ENCODE data around the gene STX2.
A peak's percentile ranks its signal among the peaks of the same experiment; 100 is the strongest.

Gene STX2

DNA sequence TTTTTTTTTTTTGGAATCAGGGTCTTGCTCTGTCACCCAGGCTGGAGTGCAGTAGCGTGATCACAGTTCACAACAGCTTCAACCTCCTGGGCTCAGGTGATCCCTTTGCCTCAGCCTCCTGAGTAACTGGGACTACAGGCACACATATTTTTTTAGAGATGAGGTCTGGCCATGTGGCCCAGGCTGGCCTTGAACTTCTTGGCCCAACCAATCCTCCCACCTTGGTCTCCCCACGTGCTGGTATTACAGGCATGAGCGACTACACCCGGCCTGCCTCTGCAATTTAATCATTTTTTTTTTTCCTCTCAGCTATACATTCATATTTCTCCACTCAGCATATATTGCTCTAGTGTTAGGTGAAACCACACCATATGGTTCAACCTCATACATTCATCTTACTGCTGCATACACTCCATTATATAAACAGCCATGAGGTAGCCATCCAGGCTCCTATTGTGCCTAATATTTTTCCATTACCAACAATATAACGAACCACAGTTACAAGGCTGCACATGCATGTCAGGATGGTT, 7.1 kb downstream of the STX2 start:
- no peak for DNase-seq (ENCODE audit: low spot score)

DNA sequence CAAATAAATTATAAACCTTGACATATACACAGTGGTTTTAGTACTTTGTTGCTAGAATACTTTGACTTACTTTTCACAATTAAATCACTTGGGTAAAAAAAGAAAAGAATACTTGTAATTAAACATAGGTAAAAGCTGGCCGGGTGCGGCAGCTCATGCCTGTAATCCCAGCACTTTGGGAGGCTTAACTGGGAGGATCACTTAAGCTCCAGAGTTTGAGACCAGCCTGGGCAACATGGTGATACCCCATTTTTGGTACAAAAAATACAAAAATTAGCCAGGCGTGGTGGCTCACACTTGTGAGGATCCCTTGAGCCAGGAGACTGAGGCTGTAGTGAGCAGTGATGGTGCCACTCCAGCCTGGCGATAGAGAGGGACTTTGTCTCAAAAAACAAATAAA, 7.8 kb downstream of the STX2 start:
- DNase-seq (ENCODE audit: low spot score): no peak

DNA sequence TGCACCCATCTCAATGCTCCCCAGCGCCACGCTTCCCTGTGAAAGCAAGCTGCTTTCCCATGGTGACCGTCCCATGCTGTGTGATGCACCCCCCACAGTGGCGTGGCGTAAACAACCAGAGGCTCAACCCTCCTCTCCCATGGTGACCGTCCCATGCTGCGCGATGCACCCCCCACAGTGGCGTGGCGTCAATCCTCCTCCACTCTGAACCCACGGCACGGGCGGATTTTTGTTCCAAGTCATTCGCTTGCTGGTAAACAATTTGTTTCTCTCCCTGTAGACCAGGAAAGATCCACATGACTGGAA, 8.9 kb downstream of the STX2 start:
- DNase-seq (ENCODE audit: low spot score): no peak

DNA sequence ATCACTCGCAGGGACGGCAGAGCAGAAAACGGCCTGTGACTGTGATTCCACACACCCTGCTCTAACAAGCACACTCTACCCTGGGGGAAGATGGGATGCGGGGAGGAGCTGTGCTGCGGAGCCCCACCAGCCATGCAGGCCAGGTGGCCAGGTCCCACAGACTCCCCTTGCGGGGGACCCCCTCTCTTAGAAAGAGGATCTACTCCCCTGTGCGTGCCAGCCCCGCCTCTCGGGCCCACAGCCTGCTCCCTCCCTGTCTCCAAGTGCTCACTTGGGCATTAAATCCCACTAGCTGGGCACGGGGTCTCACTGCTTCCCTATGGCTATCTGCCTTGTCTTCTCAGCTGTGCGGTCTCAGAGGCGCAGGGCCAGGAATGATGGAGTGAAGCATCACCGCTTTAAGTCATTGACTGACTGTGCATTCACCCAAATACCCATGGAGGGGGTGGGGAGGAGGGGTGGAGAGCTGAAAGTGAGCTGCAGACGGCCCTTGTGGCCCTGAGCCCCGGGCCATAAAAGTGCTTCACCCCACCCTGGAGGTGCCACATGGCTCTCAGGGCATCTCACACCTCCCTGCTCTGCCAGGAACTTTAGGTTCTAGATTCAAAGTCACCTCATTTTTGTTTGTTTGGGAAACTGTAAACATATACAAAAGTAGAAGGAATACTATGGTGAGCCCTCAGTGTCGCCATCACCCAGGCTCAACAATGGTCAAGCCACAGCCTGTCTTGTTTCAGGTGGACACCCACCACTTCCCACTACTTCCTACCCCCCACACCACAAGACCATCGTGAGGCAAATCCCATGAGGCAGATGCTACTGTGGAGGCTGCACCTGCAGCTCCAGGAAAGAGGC, 9.4 kb downstream of the STX2 start:
- DNase-seq (ENCODE audit: low spot score): no peak

DNA sequence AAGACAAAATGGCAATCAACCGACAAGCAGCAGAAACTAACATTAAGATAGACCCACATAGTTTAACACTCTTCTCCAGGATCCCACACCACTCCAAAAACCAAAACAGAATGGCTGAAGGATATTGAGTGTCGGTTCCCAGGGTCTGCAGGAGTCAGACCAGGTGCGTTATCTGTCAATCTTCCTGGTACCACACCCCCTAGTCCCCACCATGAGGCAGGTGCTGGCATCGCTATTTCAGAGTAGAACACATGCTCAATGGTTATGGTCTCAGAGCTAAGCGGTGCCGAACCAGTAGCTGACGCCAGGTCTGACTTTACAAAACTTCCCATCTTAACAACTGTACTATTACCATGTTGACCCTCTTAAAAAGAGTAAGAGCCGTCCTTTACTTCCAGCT, 10.2 kb downstream of the STX2 start:
- DNase-seq (ENCODE audit: low spot score): no peak

DNA sequence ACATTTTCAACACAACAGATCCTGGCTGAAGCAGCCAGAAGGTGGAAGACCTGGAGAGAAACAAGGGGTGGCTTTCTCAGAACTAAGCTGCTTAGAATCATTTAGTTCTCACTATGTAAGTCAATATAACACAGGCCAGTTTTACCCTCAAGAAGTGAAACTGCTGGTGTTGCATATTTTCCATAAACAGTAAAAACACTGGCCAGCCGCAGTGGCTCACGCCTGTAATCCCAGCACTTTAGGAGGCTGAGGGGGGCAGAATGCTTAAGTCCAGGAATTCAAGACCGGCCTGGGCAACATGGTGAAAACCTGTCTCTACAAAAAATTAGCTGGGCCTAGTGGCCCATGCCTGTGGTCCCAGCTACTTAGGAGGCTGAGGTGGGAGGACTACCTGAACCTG, 11.6 kb downstream of the STX2 start:
- DNase-seq (ENCODE audit: low spot score): no peak

DNA sequence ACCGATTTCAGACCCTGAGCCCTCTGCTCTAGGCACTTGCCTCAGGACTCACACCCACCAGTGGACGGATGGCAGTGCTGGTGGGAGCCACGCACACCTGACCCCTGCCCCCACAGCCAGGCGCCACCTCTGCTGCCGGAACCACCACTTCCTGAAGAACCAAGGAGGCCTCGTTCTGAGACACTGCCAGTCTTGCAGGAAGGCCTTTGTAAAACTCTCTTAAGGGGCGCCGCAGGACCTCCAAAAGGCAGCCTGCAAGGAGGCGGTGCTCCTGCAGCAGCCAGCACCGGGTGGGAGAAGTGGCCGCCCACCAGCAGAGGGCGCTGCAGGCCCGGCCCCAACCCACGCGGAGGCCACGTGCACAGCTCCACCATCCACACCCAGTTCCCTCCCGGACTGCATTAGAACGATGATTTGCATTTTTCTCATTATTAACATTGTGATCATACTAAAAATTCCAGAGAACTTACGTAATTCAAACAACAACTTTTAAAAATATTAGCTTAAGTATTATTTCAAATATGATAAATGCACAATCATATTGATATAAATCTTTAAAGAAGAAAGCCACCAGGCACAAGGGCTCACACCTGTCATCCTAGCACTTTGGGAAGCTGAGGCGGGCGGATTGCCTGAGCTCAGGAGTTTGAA, 12.8 kb downstream of the STX2 start:
- peak; percentile 83 for DNase-seq (ENCODE audit: low spot score)

DNA sequence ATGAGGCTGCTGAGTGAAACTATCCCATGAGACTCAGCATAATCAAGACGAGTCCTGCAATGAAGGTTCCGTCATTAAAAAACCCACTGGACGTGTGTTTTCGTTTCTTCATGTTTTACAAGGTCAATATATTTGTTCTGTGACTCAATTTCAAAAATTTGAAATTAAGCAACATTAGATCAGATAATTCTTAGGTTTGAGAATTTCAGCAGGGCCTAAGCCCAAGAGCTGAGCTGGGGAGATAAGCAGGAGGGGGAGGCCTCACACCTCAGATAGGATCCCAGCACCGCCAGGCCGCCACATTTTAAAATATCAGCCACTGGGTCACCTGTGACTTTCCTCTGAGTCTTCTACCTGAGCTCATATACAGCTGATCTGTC, 13.3 kb downstream of the STX2 start:
- DNase-seq (ENCODE audit: low spot score): no peak

DNA sequence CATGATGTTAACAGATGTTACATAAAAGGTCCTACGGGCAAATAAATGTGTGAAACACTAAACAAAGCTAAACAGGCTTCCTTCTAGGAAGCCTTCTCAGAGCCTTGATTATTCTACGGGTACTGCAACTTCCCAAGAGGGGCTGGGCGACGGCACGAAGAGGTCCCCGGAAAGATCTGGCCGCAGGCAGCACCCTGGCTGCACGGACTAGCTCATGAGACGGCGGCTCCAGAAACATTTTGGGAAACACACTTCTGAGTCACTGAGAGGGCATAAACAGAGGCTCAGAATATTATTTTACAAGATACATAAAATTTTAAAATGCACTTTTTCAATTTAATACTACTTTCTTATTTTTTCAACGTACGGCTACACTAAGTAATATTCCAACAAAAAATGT, 19.4 kb downstream of the STX2 start:
- no peak for DNase-seq (ENCODE audit: low spot score)

DNA sequence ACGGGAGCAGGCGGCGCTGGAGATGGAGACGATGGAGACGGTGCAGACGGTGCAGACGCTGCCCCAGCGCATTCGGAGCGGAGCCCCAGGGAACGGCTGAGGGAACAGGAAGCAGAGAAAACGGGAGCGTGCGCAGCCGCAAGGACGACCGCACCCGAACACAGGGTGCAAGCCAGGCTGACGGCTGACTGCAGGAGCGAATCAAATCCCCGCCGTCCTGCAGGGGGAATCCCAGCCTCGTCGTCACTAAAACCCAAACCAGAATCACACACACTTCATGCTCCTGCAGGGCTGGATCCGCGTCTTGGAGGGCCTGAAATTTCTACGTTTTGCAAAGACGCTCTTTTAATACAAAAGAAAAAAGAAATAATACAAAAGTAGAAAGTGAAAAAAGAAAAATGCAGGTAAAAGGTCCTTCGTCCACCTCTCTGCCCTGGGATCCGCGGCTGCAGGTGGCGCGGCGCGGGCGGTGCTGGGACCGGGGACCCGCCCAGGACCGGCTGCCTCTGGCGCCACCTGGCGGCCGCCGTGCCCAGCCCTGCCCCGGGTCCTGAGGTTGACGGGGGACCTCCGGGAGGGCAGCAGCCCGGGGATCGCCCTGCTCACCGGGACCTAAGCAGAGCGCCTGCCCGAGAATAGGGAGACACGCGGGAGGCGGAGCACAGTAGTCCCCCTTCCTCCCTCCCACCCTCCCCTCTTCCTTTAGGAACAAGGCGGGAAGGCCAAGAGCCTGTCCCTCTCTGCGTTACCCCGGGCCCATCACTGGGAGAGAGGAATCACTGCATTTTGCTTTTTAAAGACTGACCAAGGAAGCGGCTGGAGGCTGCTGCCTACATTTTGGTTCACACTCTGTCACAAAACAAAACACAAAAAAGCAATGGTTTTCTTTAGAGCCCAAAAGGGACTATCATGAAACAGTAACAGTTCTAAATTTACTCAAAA, 20.1 kb downstream of the STX2 start:
- peak; percentile 79 for DNase-seq (ENCODE audit: low spot score)

DNA sequence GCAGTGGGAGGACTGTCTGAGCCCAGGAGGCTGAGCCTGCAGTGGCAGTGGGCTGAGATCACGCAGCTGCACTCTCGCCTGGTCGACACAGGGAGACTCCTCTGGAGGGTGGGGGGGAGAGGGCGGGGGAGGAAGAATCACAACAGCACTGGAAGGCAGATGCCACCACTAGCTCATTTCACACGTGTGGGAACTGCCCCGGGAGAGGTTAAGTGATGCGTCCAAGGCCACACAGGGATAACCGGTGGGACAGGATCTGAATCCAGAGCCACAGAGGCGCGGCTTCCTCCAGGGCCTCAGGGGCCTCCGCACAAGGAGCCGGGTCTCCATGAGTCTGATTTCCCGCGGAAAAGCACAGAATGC, 20.8 kb downstream of the STX2 start:
- no peak for DNase-seq (ENCODE audit: low spot score)

DNA sequence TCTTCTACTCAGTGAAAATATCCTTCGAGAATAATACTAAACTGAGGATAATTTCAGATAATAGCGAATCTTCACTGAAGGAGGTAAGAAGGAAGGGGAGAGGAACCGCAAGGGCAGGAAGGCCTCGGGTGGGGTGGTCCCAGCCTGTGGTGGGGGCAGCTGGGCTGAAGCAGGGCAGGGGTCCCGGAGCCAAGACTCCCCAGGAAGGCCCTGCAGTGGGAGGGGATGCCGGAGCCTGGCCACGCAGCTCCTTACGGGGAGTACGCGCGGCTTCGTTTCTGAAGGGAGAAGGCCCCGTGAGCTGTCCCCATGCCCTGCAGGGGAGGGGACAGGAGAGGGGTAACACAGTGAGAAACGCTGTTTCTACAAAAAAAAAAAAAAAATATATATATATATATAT, 21.2 kb downstream of the STX2 start:
- DNase-seq (ENCODE audit: low spot score): no peak

DNA sequence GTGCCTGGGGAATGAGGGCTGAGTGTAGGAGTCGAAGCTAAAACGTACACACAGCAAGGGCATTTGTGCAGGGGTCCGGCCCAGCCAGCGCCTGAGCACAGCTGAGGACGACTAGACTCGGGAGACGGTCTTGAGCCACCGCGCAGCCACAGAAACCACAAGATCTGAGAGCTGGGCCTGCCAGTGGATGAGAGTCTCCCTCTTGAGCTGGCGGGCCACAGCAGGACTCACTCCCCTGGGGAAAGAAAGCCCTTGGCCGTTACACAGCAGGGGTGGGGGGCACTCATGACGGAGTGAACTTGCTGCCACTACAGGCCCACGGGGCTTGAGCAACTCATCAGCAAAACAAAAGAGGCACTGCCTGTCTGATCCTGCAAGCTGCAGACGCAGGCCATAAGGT, 23.0 kb downstream of the STX2 start:
- DNase-seq (ENCODE audit: low spot score): no peak

DNA sequence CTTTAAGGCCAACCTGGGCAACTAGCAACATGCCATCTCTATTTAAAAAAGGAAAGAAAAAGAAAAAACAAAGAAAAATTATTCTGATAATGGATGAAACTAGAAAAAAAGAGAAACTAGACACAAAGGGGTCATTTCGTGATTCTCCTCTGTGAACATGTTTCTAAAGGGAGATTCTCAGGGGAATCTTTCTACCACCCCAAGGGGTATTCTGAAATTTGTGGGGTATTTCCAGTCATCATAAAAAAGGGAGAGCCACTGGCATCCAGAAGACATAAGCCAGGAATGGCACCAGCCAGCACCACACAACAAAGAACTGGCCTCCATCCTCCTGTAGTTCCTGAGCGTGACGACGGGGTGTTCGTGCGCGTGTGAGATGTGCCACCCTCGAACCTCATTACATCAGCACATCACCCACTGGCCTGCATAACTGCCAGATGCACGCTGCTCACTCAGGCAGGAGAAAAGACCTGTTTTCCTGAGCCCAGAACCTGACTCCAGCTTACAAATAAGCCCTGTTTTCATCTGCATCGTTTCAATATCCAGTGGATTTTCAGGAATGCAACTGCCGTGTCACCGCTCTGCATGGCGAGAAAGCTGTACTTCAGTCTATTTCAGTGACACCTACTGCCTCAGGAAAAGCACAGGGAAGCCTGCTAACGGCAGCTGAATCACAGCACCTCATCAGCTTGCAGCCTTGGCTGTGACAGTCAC, 23.9 kb downstream of the STX2 start:
- no peak for DNase-seq (ENCODE audit: low spot score)

DNA sequence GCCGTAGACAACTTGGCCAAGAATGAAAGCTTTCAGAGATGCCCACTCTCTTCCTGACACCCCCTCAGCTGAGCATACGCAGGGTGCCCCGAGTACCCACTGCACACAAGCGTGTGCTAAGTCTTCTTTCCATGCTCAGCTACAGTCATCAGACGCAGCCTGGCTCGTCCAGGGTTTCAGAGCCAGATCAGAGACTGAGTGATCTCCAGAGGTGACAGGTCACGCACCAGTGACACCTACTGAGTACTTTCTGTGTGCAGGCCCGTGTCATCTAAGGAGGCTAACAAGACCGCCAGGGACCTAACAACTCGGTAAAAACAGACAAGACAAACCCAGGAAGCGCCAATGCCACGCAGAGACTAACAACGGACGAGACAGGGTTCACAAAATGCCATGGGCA, 25.1 kb downstream of the STX2 start:
- no peak for DNase-seq (ENCODE audit: low spot score)

DNA sequence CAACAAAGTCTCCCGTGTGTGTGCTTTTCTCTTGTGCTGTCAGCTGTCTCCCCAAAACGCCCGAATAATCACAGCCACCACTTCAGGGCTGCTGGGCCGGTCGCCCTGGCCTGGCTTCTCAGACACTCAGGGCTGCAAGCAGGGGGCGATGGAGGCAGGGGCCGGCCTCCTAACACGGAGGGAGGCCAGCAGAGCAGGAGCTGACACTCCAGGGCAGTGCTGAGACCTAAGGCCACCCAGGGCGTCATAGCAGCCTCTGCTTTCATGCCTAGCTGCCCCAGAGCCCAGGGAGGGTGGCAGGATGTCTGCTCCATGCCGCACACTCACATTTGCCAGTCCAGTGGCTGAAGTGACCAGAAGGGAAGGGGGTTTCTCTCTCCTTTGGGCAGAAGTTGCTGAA, 25.6 kb downstream of the STX2 start:
- DNase-seq (ENCODE audit: low spot score): no peak

DNA sequence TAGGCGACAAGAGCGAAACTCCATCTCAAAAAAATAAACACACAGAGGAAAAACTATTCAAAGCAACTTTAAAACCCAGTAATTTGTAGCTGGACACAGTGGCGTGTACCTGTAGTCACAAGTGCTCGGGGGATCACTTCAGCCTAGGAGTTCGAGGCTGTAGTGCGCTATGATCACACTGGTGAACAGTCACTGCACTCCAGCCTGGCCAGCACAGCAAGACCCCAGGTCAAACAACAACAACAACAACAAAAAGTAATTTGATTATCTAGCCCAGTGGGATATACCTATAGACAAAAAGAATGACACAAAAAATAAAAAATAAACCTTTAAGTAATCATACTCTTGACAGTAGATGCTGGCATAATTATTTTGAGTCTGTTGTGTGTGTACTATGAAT, 29.3 kb downstream of the STX2 start:
- DNase-seq (ENCODE audit: low spot score): no peak

DNA sequence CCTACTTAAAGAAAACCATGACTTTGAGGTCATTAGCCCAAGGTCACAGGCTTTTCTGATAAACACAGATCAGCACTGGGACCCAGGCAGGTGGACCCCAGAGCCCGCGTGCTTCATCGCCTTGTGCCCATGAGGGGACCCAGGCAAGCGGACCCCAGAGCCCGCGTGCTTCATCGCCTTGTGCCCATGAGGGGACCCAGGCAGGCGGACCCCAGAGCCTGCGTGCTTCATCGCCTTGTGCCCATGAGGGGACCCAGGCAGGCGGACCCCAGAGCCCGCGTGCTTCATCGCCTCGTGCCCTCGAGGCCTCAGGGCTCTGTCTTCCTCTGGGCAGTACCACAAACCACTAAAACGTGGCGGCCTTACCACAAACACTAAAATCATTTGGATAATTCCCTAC, 31.7 kb downstream of the STX2 start:
- DNase-seq (ENCODE audit: low spot score): no peak

DNA sequence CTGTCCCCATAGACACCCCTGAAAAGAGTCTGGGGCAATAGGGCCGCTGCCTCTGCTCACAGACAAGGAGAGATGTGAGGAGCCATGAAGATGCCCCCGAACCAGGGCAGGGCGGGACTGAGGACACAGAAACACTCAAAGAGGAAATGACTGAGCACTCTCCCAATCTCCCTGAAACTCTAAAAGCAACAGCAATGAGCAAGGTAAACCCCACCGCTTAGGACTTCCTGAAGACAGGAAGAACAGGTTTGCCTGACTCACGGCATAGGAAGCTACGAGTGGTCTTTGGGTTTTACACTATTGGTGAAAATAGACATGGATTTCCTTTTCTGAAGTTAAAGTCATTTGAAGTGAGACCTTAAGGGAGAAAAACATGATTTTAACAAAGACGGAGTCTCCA, 32.5 kb downstream of the STX2 start:
- no peak for DNase-seq (ENCODE audit: low spot score)

DNA sequence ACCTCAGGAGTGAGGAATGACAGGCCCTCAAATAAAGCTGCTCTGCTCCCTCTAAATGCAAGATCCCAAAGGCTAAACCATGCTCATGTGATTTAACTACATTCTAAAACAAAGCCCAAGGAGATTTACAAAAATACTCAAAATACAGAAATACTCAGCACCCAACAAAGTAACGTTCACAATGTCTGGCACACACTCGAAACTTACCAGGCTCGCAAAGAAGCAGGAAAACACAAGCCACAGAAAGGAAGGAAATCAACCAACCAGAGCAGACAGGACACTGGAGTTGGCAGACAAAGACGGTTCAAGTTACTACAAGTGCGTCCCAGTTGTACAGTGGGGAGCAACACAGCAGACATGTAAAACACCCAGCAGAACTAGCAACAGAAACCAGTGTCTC, 33.4 kb downstream of the STX2 start:
- DNase-seq (ENCODE audit: low spot score): no peak

DNA sequence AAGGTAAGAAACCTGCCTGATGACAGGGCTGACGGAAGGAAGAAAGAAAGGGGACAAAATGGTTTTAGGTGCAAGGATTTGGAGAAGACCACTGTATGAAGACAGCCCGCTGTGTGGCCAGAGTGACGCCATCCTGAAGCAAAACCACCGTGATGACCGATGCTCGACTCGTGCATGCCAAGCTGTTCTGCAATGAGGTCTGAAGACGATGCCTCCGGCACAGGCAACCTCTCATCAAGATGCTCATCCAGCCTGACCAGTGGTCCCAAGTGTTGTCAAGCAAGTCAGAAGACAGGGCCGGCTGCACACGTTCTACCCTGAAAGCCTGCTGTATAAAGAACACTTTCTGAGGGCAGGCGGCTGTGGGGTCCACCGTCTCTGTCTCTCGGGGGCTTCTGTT, 34.8 kb downstream of the STX2 start:
- DNase-seq (ENCODE audit: low spot score): no peak

DNA sequence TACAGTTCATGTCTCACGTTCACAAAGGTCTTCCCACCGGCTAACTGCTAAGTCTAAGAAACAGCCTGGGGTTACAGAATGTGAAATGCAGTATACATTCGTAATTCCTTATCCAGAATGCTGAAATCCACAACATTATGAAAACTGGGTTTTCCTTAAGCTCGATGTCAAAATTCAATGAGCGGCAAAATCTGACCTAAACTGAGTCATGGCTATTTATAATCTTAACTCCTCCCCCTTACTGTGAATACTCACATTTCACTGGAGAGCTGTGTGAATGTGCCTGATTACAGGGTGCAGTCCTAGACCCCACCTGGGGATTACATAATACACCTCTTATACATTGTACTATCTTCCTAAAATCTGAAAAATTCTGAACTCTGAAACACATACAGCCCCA, 35.3 kb downstream of the STX2 start:
- DNase-seq (ENCODE audit: low spot score): no peak

Data from AG08396 (cell line).